ENCODE data around the gene ATP5ME.
"Not testable (repeated sequence)": the region's sequence is repeated elsewhere in the genome, so short reads cannot be mapped to it uniquely, and the experiment has no call there.

ATP5ME gene

GRCh38 chr4:705278-706082 is 31.4 kb upstream of the ATP5ME start, which contains the start of gene PCGF3:
Gene PCGF3, plus strand, starts transcription at chr4:705832. Its CDS starts 27,849 bp downstream, at chr4:733681.
- DNase-seq, result peak; percentile 34 to 97 (median 92)

DNA sequence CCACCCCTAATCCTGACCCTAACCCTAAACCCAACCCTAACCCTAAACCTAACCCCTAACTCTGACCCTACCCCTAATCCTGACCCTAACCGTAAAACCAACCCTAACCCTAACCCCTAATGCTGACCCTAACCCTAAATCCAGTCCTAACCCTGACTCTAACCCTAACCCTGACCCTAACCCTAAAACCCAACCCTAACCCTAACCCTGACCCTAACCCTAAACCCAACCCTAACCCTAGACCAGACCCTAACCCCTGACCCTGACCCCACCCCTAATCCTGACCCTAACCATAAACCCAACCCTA is 30.8 kb upstream of the ATP5ME start:
- no peak for DNase-seq

DNA sequence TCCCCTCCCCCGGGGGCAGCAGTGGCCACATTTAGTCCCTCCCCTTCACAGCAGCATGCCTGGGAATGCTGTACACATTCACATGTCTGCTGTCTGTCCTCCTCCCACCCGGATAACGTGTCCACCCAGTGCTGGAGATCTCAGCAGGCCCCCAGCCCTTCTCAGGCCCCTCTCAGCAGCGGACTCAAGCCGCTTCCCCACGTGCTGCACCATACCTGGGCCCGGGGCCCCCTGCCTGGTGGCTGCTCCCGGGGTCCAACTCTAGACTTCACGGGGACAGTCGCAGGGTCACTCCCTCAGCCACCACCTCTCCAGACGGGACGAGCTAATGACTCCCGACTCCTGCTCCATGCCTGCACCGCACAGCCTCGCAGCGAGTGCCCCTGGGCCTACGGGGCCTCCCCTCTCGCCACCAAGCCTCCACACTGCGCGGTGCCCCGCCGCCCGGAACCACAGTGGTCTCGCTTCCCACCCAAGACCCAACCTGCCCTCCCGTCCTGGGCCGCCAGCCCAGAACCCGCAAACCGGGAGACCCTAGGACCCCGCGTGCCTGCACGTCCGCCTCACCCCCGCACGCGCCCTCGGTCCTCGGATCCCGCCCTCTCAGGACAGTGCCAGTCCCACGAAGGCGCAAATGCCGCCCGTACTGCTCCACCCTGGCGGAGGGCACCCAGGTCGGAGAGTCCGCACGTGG is 30.3 kb upstream of the ATP5ME start:
- no peak for DNase-seq

GRCh38 chr4:703336-704197 is 29.5 kb upstream of the ATP5ME start:
- DNase-seq, result no peak

DNA sequence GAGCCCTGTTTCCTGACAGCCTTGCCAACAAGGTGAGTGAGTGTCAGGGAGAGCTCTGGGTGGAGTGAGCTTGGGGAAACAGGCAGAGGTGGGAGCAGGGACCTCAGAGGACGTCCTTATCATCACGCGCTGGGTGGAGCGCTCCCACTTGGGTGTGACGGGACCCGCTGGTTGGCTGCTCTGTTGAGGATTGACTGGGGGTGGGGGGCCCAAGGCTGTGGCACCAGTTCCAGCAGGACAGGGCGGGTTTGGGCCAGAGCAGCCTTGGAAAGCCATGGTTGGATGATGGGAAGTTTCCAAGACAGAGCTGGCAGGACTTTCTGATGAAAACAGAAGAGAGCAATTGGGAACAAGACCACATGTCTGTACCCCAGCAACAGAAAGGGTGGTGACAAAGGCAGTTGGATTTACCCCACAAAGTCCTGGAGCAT is 28.6 kb upstream of the ATP5ME start:
- DNase-seq, result peak in 2 of 56 donors; percentile 29 to 41

- DNase-seq, result no peak
Observed at GRCh38 chr4:700587-701264, 26.6 kb upstream of the ATP5ME start.

DNA sequence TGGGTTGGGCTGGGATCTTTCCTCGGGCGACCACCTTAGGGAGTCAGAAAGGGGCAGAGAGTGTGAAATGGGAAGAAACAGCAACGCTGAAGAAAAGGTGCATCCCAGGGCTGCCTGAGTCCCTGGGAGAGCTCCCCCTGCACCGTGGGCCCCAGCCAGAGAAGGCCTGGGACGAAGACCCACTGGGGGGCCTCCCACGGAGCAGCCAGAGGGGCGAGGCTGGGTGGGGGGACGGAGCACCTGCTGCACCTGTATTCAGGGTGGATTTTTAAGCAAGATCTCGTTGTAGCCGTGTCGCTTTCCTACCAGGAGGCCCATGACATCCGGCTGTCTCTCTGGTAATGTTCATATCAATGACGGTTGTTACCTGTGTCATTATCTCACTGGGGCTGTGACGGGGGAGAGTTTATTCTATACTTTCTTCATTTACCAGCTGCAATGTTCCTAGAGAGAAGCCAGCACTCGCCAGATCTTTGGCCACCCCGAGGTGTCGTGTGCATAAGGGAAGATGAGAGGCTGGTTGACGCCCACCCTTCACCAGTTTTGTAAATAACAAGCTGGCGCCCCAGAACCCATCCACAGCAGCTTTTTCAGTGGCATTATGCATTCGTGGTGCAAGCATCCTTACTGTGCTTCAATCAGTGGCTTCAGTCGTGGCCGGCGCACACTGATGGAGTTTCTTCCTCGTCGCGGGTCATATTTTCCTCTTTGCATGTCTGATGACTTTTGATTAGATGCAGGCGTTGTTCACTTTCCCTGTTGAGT is 25.9 kb upstream of the ATP5ME start:
- DNase-seq, result no peak

- DNase-seq, result not testable (repeated sequence)
Observed at GRCh38 chr4:694341-694940, 20.4 kb upstream of the ATP5ME start.

GRCh38 chr4:692771-693554 is 18.9 kb upstream of the ATP5ME start:
- DNase-seq, result no peak

DNA sequence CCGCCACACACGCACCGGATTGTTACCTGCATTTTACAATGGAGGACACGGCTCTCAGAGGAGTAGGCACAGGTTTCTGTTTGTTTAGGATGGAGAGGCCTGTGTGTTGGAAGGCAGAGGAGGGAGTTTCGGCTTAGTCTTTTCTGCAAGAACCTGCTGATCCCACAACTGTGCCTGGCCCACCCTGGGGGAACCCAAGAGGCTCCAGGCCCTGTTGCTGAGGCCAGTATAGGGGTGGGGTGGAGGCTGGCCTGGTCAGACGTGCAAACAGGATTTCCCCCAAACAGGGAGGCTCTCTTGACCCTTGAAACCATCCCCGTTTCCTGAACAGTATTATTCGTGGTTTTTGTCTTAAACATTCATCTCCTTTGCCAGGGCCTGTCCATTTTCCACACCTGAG is 15.6 kb upstream of the ATP5ME start:
- DNase-seq, result no peak

GRCh38 chr4:688854-689681 is 15.0 kb upstream of the ATP5ME start, which contains the start of gene SLC49A3:
Gene SLC49A3, minus strand, starts transcription at chr4:689151. Its CDS starts 24 bp downstream, at chr4:689127.
- no peak for DNase-seq

- no peak for DNase-seq
Observed at GRCh38 chr4:687971-688853, 14.1 kb upstream of the ATP5ME start.

DNA sequence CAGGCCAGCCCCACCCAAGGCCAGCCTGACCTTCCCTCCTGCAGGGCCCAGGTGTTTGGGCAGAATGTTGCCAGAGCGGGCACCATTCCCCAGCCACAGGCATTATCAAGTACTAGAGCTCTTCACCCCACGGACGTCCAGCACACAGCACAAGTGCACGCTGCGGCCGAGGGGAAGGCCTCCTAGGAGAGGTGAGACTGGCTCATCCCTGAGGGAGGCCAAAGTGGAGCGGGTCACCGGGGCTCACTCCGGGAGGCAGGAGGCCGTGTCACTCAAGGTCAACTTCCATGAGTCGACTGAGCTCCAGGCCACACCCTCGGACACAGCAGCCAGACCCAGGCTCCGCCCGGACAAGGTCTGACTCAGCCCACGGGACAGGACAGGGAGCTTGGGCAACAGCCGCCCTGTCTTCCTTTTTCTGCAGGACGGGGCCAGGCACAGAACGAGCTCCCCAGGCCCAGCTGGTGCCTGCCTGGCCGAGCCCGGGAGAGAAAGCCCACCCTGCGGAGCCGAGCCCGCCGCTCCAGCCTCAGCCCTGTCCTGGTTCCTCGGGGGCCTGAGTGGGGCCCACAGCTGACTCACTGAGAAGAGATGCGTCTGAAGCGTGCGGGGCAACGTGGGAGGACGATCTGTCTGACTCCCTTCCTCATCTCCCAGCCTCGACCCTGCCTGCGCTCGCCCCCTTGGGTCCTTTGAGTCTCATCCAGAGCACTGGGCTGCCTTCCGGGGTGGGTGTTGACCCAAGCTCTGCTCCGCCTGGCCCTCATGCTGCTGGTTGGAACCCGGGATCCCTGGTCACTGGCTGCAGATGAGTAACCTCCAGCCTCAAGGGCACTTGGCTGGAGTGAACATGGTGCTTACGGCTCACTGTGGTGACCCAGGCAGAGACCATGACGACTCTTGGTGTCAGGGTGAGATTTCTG is 13.2 kb upstream of the ATP5ME start:
- peak in 2 of 56 donors; percentile 24 to 32 for DNase-seq

DNA sequence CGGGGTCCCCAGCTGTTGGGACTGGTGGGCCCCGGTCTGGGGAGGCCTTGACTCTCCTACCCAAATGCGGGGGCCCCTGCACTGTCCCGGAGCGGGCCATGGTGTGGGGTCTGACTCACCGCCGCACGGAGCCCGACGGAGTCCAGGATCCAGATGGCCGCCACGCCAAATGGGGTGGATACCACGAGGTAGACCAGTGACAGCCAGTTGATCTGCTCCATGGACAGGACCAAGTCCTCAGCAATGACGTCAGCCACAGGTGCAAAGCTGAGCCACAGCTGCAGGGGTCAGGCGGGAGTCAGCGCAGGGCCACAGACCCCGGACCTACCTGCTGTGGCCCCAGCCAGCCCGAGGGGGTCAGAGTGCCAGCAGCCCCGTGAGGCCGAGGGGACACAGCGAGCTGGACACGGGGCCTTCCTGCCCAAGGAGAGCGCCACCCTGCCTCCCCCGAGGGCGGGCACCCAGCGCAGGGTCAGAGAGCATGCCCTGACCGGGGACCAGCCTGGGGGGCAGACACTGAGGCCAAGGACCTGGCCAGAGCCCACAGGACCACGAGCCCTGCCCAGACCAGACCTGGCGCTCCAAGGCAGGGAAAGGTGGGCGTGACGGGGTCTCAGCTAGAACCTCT is 12.5 kb upstream of the ATP5ME start:
- DNase-seq, result no peak

- no peak for DNase-seq
Observed at GRCh38 chr4:685679-686412, 11.8 kb upstream of the ATP5ME start.

All from nucleus accumbens (tissue), 56 donors.